CD4-positive, alpha-beta T cell treated with Interleukin-15 for 4 hours (primary cell): ENCODE measurements around the gene TTC39C.

ENCODE experiments used
- DNase-seq: peaks from one replicate; pipeline ENCODE4 v3.0.0-alpha.2; 2020; ENCODE audit warnings: low spot score

The TTC39C gene

DNA sequence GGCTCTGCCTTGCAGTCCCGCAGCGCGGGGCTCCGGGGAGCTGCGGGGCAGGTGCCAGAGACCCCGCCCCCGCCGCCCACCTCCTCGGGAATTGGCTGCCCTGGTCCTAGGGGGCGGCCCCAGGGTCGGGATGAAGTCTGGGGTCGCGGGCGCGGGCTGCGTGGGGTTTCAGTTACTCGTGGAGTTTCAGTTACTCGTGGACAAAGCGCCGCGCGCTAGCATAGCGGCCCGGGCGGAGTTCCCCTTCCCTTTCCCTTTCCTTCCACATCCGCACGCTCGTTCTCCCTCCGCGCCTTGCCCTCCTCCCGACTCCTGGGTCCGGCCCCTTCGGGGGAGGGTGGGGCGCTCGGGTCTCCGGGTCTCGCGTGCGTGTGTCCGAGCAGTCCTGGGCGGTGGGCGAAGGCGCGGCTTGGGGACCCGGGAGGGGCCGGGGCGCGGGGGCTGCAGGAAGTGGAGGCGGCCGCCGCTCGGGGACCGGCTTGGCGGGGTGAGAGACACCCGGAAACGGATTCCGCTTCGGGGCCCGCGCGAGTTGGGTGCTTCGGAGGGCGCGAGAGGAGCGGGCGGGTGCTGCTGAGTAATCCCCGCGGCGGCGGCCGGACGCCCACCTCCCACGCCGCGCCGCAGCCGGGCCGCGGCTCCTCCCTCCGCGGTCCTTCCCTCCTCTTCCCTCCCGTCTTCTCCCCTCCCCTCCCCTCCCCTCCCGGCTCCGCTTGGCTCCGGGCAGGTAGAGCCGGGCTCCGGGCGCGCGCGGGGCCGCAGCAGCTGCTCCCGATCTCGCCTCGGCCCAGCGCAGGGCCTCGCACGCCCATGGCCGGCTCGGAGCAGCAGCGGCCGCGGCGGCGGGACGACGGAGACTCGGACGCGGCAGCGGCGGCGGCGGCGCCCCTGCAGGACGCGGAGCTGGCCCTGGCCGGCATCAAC, at the start of gene TTC39C:
Gene TTC39C (plus strand): TSS at position 693 of the 924 bp plus-strand sequence. CDS start 118 bp downstream, at position 811.
- peak; percentile 81 for DNase-seq

DNA sequence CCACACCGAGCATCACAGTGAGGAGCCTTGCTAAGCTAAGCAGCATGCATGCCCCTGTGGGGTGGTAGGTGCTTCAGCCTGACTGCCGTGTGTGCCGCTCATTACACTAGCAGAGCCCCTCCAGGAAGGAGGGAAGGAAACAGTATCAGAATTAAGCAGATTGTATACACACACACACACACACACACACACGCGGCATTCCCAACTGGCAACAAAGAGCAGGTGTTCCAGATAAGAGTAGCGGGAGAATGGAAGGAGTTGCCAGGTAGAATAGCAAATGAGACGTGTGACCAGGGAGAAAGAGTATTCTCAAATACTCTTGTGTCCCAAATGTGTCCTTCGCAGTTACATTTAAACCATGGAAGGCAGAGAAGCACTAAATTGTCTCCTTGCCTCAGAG, 47.6 kb upstream of the TTC39C start:
- no peak for DNase-seq

GRCh38 chr18:23967321-23968089, 47.0 kb upstream of the TTC39C start:
- DNase-seq: peak; percentile 42

GRCh38 chr18:23968638-23969604, 45.6 kb upstream of the TTC39C start:
- no peak for DNase-seq

DNA sequence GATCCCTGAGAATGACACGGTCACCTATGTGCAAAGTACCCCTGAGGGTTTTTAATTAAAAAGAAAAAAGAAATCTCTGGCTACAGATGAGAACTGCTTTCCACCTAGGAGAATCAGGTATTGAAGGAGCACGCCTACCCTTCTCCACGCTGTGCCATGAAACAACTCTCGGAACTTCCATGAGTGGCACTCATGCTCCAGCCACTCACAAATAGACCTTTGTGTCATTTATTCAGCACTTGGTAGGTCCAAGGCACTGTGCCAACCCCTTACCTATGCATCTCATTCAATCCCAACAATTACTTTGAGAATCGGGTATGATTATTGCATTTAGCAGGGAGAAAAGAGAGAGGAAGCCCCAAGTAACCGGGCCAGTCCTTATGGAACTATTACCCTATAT, 44.9 kb upstream of the TTC39C start:
- no peak for DNase-seq

- peak; percentile 89 for DNase-seq
These were observed 44.1 kb upstream of the TTC39C start for GRCh38 chr18:23970161-23971096.

DNA sequence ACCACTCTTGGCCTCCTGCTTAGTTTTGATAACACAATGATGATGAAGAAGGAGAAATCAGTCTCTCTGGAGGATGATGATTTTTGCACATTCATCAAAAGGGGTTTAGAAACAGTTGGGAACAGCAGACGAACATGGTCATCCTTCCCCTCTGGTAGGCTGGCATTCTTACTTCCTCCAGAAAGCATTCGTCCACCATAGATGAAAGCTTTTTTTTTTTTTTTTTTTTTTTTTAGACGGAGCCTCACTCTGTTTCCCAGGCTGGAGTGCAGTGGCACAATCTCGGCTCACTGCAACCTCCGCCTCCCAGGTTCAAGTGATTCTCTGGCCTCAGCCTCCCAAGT, 43.5 kb upstream of the TTC39C start:
- no peak for DNase-seq

GRCh38 chr18:23971666-23972230, 42.8 kb upstream of the TTC39C start:
- no peak for DNase-seq

GRCh38 chr18:23972453-23972852, 42.1 kb upstream of the TTC39C start:
- peak; percentile 70 for DNase-seq

DNA sequence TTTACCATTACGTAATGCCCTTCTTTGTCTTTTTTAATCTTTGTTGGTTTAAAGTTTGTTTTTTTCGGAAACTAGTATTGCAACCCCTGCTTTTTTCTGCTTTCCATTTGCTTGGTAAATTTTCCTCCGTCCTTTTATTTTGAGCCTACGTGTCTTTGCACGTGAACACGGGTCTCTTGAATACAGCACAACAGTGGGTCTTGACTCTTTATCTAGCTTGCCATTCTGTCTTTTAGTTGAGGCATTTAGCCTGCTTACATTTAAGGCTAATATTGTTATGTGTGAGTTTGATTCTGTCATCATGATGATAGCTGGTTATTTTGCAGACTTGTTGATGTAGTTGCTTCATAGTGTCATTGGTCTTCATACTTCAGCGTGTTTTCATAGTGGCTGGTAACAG, 37.5 kb upstream of the TTC39C start:
- no peak for DNase-seq

DNA sequence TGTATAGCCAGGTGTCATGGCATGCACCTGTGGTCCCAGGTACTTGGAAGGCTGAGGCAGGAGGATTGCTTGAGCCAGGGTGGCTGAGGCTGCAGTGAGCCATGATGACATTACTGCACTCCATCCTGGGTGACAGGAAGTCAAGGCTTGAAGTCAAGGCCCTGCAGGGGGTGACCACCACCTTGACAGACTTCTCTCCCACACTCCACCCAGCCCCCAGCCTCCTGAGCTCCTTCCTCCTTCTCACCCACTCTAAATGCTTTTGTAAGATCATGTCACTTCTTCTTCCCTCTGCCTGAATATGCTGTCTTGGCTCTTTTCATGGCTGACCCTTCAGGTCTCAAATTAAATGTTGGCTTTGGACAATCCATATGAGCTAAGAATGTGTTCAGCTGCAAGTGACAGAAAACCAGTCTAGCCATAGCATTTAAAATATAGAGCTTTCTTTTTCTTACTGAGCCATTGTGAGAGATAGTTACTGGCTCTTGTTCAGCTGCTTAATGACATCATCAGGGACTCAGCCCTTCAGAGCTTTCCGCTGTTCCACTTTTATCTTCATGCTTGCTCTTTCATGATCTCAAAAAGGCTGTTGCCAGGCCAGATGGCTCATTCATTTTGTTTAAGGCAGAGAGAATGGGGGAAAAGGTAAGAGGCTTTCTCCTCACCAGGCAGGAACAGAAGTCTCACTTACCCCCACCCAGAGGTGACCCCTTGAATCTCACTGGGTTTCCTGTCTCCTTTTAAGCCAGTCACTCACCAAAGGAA, 36.7 kb upstream of the TTC39C start:
- DNase-seq: no peak

DNA sequence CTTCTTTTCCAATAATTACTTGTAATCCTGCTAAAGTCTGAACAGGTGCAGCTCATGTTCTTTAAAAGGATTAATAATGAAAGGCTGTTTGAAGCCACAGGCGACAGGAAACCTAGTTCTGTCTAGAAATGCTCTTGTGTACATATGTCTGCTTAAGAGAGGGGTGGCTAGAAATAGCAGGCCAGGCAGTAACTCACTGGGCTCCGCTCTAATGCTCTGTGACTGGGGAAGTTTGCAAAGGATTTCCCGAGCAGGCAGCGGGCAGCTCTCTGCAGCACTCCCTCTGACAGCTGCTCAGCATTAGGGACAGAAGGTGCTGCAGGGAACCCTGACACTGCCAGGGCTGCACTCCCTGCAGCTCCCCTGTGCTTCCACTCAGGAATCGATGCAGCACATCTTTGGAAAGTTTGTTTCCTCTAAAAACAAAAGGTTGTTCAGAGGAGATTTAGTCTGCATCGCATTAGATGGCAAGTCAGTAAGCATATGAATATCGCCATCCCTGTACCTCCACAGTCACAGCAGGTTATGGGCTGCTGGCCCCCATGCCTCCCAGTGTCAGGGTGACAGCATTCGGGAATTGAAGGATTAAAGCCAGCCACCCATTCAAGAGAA, 33.1 kb upstream of the TTC39C start:
- DNase-seq: no peak

GRCh38 chr18:23982155-23983079, 32.1 kb upstream of the TTC39C start:
- DNase-seq: no peak

- no peak for DNase-seq
These were observed 31.4 kb upstream of the TTC39C start for GRCh38 chr18:23983112-23983511.

DNA sequence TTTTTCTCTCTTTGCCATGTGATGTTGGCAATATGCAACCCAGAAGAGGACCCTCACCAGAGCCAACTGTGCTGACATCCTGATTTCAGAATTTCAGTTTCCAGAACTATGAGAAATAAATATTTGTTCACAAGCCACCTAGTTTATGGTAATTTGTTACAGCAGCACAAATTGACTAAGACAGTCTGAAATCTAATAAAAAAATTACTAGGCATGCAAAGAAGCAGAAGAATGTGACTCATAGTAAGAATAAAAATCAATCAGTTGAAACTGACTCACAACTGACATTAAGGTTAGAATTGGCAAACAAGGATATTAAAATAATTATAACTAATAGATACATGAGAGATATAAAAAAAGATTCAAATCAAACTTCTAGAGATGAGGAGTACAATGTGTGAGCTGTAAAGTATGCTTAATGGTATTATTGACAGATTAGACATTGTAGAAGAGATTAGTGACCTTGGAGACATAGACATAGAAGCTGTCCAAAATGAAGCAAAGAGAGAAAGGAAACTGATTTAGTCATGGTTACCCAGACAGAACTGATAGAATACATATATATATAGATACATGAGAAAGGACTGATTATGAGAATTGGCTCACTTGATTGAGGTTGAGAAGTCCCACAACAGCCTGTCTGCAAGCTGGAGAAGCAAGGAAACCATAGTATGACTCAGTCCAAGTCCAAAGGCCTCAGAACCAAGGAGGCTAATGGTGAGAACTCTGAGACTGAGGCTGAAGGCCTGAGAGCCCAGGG, 27.8 kb upstream of the TTC39C start:
- no peak for DNase-seq

GRCh38 chr18:23990474-23991410, 23.8 kb upstream of the TTC39C start:
- DNase-seq: no peak
